A549 (cell line): ENCODE results near the gene DSG2. TPM values are rescaled to one million over a fixed set of nuclear protein-coding genes. Genes with fewer than 3 reads are reported as not detected.

Experiments
- ATAC-seq, 2 experiments: fragments of 200-7000 bp in 1 of 2; fragments of >200 bp in 1 of 2; cut with Nextera tagmentation in 1 of 2; cut with Tn5 transposase in 1 of 2; 3 replicates each; pipeline versions ENCODE4 v1.8.0 to v1.9.1; 2018 to 2020; ENCODE audit warnings: mild to moderate bottlenecking in 1 of 2, moderate library complexity in 1 of 2
- CTCF ChIA-PET: fragments of 300-600 bp; sonication (Branson Sonifier 250); formaldehyde crosslinking; extraction: SDS; loops from one replicate; lab custom pipeline; 2021; ENCODE audit warnings: antibody characterized with exemption, inconsistent platforms; lab: Yijun Ruan, JAX
- POLR2A ChIA-PET: fragments of 350-600 bp; formaldehyde crosslinking; extraction: SDS; loops from one replicate; lab custom pipeline; 2021; ENCODE audit warnings: antibody characterized with exemption, inconsistent platforms; lab: Yijun Ruan, JAX
- DNase-seq, 2 experiments: peaks; one replicate each; pipeline versions ENCODE4 v3.0.0 to v3.0.0-alpha.2; 2011 to 2016; ENCODE audit warnings: low read depth in 1 of 2, low spot score in 1 of 2
- FAIRE-seq: peaks from 2 replicates; lab custom pipeline; 2011; peaks lifted over from hg19 to GRCh38; lab: Jason Lieb, UNC
- H3K27ac ChIP-seq, 2 experiments: fragments of >200 bp; sonication (Bioruptor Twin); formaldehyde crosslinking; 3 replicates each; pipeline ENCODE4 v1.5.1; 2016 to 2017
- H3K4me1 ChIP-seq: fragments of >200 bp; sonication (Bioruptor Twin); formaldehyde crosslinking; 3 replicates; pipeline ENCODE4 v1.6.1; 2016
- H3K4me2 ChIP-seq: fragments of >200 bp; sonication (Bioruptor Twin); formaldehyde crosslinking; 3 replicates; pipeline ENCODE4 v1.6.1; 2016
- H3K4me3 ChIP-seq: fragments of >200 bp; sonication (Bioruptor Twin); formaldehyde crosslinking; 3 replicates; pipeline ENCODE4 v1.5.1; 2016
- H3K9me3 ChIP-seq: fragments of >200 bp; sonication (Bioruptor Twin); formaldehyde crosslinking; 3 replicates; pipeline ENCODE4 v1.6.1; 2016
- BHLHE40 ChIP-seq: IDR thresholded peaks from 2 replicates; pipeline ENCODE4 v1.6.1; 2012; ENCODE audit warnings: low read depth, low read length, inconsistent platforms
- CBX2 ChIP-seq: fragments of 200-600 bp; sonication (generic); IDR thresholded peaks from 2 replicates; pipeline ENCODE4 v1.6.1; 2016; ENCODE audit warnings: low read depth, mild to moderate bottlenecking, borderline replicate concordance
- CBX8 ChIP-seq: fragments of 200-600 bp; sonication (generic); IDR thresholded peaks from 2 replicates; pipeline ENCODE4 v1.6.1; 2016
- CEBPB ChIP-seq, 2 experiments: fragments of >200 bp in 1 of 2; sonication (Bioruptor Twin) in 1 of 2; formaldehyde crosslinking in 1 of 2; IDR thresholded peaks; 2 replicates each; pipeline ENCODE4 v1.6.1; 2012 to 2016
- CTCF ChIP-seq: fragments of >200 bp; sonication (Bioruptor Twin); formaldehyde crosslinking; IDR thresholded peaks from 3 replicates; pipeline ENCODE4 v1.5.1; 2016
- FOSB ChIP-seq: fragments of 250-450 bp; sonication (Bioruptor Pico); IDR thresholded peaks from 2 replicates; pipeline ENCODE4 v1.5.0; 2020; ENCODE audit warnings: mild to moderate bottlenecking, moderate library complexity
- FOXS1 ChIP-seq: fragments of 250-450 bp; sonication (Bioruptor Pico); IDR thresholded peaks from 2 replicates; pipeline ENCODE4 v1.5.0; 2020; ENCODE audit warnings: mild to moderate bottlenecking, moderate library complexity
- HEYL ChIP-seq: fragments of 250-450 bp; sonication (Bioruptor Pico); IDR thresholded peaks from 2 replicates; pipeline ENCODE4 v1.8.0; 2021; ENCODE audit warnings: mild to moderate bottlenecking, moderate library complexity
- HMGXB4 ChIP-seq: fragments of 250-450 bp; sonication (Bioruptor Pico); IDR thresholded peaks from 2 replicates; pipeline ENCODE4 v1.5.0; 2021; ENCODE audit warnings: mild to moderate bottlenecking, moderate library complexity, borderline replicate concordance
- HOXA7 ChIP-seq: fragments of 250-450 bp; sonication (Bioruptor Pico); IDR thresholded peaks from 2 replicates; pipeline ENCODE4 v1.5.0; 2020; ENCODE audit warnings: mild to moderate bottlenecking, moderate library complexity
- HOXB5 ChIP-seq: fragments of 250-450 bp; sonication (Bioruptor Pico); IDR thresholded peaks from 2 replicates; pipeline ENCODE4 v1.5.0; 2020; ENCODE audit warnings: mild to moderate bottlenecking, moderate library complexity
- KDM5A ChIP-seq: fragments of 200-600 bp; sonication (generic); IDR thresholded peaks from 2 replicates; pipeline ENCODE4 v1.6.1; 2016; ENCODE audit warnings: antibody characterized with exemption, mild to moderate bottlenecking
- NFE2L2 ChIP-seq: fragments of 150-350 bp; conservative IDR thresholded peaks from 2 replicates; pipeline ENCODE4 v1.6.1; 2014; ENCODE audit warnings: low read length
- PHF8 ChIP-seq: fragments of 200-600 bp; sonication (generic); IDR thresholded peaks from 2 replicates; pipeline ENCODE4 v1.6.1; 2016; ENCODE audit warnings: low read depth, mild to moderate bottlenecking, antibody characterized with exemption, moderate library complexity, borderline replicate concordance
- RAD21 ChIP-seq, 2 experiments: fragments of >200 bp in 1 of 2; sonication (Bioruptor Twin) in 1 of 2; formaldehyde crosslinking in 1 of 2; IDR thresholded peaks in 1 of 2; conservative IDR thresholded peaks in 1 of 2; 2 replicates in 1 of 2; 3 replicates in 1 of 2; pipeline ENCODE4 v1.6.1; 2012 to 2018; ENCODE audit warnings: inconsistent platforms in 1 of 2
- RARB ChIP-seq: fragments of 250-450 bp; sonication (Bioruptor Pico); IDR thresholded peaks from 2 replicates; pipeline ENCODE4 v1.8.0; 2021; ENCODE audit warnings: mild to moderate bottlenecking, moderate library complexity
- RFX5 ChIP-seq: fragments of 450-650 bp; IDR thresholded peaks from 2 replicates; pipeline ENCODE4 v1.7.1; 2014; ENCODE audit warnings: antibody characterized with exemption, mild to moderate bottlenecking, moderate library complexity
- SMC3 ChIP-seq: fragments of >200 bp; sonication (Bioruptor Twin); formaldehyde crosslinking; IDR thresholded peaks from 3 replicates; pipeline ENCODE4 v1.6.1; 2018; ENCODE audit warnings: inconsistent platforms
- SREBF2 ChIP-seq: fragments of 450-650 bp; IDR thresholded peaks from 2 replicates; pipeline ENCODE4 v1.6.1; 2014; ENCODE audit warnings: mild to moderate bottlenecking, moderate library complexity
- ZFP36 ChIP-seq: fragments of 450-650 bp; IDR thresholded peaks from 2 replicates; pipeline ENCODE4 v1.6.1; 2014; ENCODE audit warnings: borderline replicate concordance; ENCODE audit not compliant: partially characterized antibody
- ZNF302 ChIP-seq: fragments of 250-450 bp; sonication (Bioruptor Pico); IDR thresholded peaks from 2 replicates; pipeline ENCODE4 v1.9.0; 2021; ENCODE audit warnings: inconsistent platforms, mild to moderate bottlenecking, moderate library complexity
- ZSCAN20 ChIP-seq: fragments of 250-450 bp; sonication (Bioruptor Pico); IDR thresholded peaks from 2 replicates; pipeline ENCODE4 v1.8.0; 2022; ENCODE audit warnings: mild to moderate bottlenecking, moderate library complexity
- WGBS: methylation state at CpG from one replicate; pipeline ENCODE4 v1.1.6; 2017; ENCODE audit errors: missing lambda C conversion rate; 5-methylcytosine and 5-hydroxymethylcytosine counted together
- polyA plus RNA-seq, 4 experiments: library from polyadenylated mRNA; depleted of rRNA in 3 of 4; stranded (reverse); fragments of >200 nt; fragmentation: RNase III in 1 of 4; extraction: RNeasy Plus Mini Kit Qiagen cat#74134 plus additional on column Dnase treatment in 1 of 4; gene quantifications; 2 replicates in 3 of 4; 3 replicates in 1 of 4; pipeline ENCODE4 v1.2.3, GENCODE V29; 2011 to 2017
- TF ChIP-seq, protein P1 (sequence below): fragments of >200 bp; sonication (Bioruptor Twin); formaldehyde crosslinking; IDR thresholded peaks from 3 replicates; pipeline ENCODE4 v1.6.1; 2016
- TF ChIP-seq, protein P2 (sequence below): fragments of 450-650 bp; IDR thresholded peaks from 2 replicates; pipeline ENCODE4 v1.6.1; 2014; ENCODE audit warnings: antibody characterized with exemption
- TF ChIP-seq, protein P3 (sequence below): IDR thresholded peaks from 2 replicates; pipeline ENCODE4 v1.6.1; 2012

DSG2 gene
- polyA plus RNA-seq, 2 of the 4 experiments (the other 2 are of a cell fraction): 40.0 to 91.7 TPM

GRCh38 chr18:31489311-31489710 lies 8.7 kb upstream of the DSG2 start:
- ChIA-PET POLR2A (no interaction called here), CTCF (interaction anchor here (1.5 to 3.1 kb wide), 2 partner anchors 12 to 65 kb away, joined by 4 to 11 read pairs; no protein-coding TSS in a partner anchor)
- TF ChIP-seq HOXA7 (CRISPR knock-in tag) (no peak), PHF8 (no peak), SMC3 (no peak), HEYL (CRISPR knock-in tag) (no peak), RARB (CRISPR knock-in tag) (no peak), BHLHE40 (no peak), HOXB5 (CRISPR knock-in tag) (no peak), ZNF302 (CRISPR knock-in tag) (no peak), CEBPB (IDR thresholded peaks at IDR 0.05) (no peak), CBX8 (no peak)
- TF ChIP-seq, protein P1, sequence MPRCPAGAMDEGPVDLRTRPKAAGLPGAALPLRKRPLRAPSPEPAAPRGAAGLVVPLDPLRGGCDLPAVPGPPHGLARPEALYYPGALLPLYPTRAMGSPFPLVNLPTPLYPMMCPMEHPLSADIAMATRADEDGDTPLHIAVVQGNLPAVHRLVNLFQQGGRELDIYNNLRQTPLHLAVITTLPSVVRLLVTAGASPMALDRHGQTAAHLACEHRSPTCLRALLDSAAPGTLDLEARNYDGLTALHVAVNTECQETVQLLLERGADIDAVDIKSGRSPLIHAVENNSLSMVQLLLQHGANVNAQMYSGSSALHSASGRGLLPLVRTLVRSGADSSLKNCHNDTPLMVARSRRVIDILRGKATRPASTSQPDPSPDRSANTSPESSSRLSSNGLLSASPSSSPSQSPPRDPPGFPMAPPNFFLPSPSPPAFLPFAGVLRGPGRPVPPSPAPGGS: no peak
- TF ChIP-seq, protein P2, sequence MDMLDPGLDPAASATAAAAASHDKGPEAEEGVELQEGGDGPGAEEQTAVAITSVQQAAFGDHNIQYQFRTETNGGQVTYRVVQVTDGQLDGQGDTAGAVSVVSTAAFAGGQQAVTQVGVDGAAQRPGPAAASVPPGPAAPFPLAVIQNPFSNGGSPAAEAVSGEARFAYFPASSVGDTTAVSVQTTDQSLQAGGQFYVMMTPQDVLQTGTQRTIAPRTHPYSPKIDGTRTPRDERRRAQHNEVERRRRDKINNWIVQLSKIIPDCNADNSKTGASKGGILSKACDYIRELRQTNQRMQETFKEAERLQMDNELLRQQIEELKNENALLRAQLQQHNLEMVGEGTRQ: no peak
- 95% methylated on average over 1 of the region's 1 CpG for WGBS
- Histone ChIP-seq H3K9me3 (no peaks in the 10 kb centered on the region), H3K4me3 (no peak overlapping the region), H3K4me2 (no peak overlapping the region; the same call in 2 of the 3 replicates), H3K27ac (peak overlapping the region in 1 of 2 experiments; percentile 49; a peak in 2 of 6 replicates), H3K4me1 (peaks cover 49% of the 10 kb centered on the region)
- FAIRE-seq (no peak), DNase-seq (no peak), ATAC-seq (no peak; a peak in 1 of 6 replicates)

GRCh38 chr18:31490387-31490786 lies 7.6 kb upstream of the DSG2 start:
- TF ChIP-seq FOSB (CRISPR knock-in tag) (no peak), KDM5A (no peak), ZNF302 (CRISPR knock-in tag) (no peak), RFX5 (no peak), ZSCAN20 (CRISPR knock-in tag) (no peak), HMGXB4 (CRISPR knock-in tag) (no peak), CBX2 (no peak), BHLHE40 (no peak), CTCF (no peak), FOXS1 (no peak), SMC3 (no peak), ZFP36 (no peak), CEBPB (IDR thresholded peaks at IDR 0.05) (no peak), RAD21 (conservative IDR thresholded peaks at IDR 0.05 in 1 of 2, IDR thresholded peaks at IDR 0.05 in 1 of 2) (no peak), NFE2L2 (no peak), SREBF2 (no peak)
- TF ChIP-seq, protein P1: no peak
- TF ChIP-seq, protein P2: no peak
- TF ChIP-seq, protein P3, sequence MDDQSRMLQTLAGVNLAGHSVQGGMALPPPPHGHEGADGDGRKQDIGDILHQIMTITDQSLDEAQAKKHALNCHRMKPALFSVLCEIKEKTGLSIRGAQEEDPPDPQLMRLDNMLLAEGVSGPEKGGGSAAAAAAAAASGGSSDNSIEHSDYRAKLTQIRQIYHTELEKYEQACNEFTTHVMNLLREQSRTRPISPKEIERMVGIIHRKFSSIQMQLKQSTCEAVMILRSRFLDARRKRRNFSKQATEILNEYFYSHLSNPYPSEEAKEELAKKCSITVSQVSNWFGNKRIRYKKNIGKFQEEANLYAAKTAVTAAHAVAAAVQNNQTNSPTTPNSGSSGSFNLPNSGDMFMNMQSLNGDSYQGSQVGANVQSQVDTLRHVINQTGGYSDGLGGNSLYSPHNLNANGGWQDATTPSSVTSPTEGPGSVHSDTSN: no peak
- DNase-seq: peak in 1 of 2 experiments; percentile 39
- ChIA-PET CTCF (interaction anchor here (1.5 to 3.1 kb wide), 2 partner anchors 13 to 66 kb away, joined by 4 to 11 read pairs; no protein-coding TSS in a partner anchor), POLR2A (no interaction called here)
- no peak overlapping the region for H3K4me3 ChIP-seq
- ATAC-seq: no peak
- peaks cover 49% of the 10 kb centered on the region for H3K4me1 ChIP-seq
- no peak for FAIRE-seq
- 4% methylated on average over 1 of the region's 1 CpG for WGBS
- H3K4me2 ChIP-seq: peak overlapping the region; percentile 45
- H3K27ac ChIP-seq: peak overlapping the region in 1 of 2 experiments; percentile 49; a peak in 2 of 6 replicates
- no peaks in the 10 kb centered on the region for H3K9me3 ChIP-seq
